ENCODE data around the gene DUSP8.
"Not testable (repeated sequence)": the region's sequence is repeated elsewhere in the genome, so short reads cannot be mapped to it uniquely, and the experiment has no call there.

DUSP8 gene

DNA sequence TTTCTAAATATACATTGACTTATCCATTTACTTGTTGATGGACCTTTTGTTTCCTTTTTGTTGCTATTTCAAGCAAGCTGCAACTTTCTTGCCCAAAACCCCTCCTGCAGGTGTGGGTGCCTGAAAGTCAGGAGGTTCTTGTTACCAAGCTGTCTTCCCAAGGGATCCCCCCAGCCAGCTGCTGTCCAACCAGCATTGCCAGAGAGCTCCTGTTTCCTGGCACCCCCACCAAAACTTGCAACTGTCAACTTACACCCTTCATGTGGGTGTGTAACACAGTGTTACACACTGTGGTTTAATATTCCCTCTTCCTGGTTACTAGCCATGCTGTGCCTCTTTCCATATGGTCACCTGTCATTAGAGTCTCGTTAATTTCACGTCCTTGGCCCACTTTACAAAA lies 14.6 kb upstream of the DUSP8 start:
- Histone ChIP-seq H3K9me3 (ENCODE audit: insufficient read depth, low read depth, low read length) (no peaks in the 10 kb centered on the region), H3K36me3 (ENCODE audit: insufficient read depth, low read length) (no peaks in the 10 kb centered on the region), H3K4me1 (ENCODE audit: insufficient read depth, low read length) (no peaks in the 10 kb centered on the region), H3K27me3 (ENCODE audit: insufficient read depth, low read length) (peaks cover 5% of the 10 kb centered on the region; the same call in 1 of the 2 replicates), H3K27ac (ENCODE audit: low read depth, low read length) (no peak overlapping the region), H3K9ac (ENCODE audit: low read depth, low read length) (no peak overlapping the region), H3K4me3 (ENCODE audit: low read length) (no peak overlapping the region)
- WGBS, result 92% methylated on average over 2 of the region's 2 CpGs

DNA sequence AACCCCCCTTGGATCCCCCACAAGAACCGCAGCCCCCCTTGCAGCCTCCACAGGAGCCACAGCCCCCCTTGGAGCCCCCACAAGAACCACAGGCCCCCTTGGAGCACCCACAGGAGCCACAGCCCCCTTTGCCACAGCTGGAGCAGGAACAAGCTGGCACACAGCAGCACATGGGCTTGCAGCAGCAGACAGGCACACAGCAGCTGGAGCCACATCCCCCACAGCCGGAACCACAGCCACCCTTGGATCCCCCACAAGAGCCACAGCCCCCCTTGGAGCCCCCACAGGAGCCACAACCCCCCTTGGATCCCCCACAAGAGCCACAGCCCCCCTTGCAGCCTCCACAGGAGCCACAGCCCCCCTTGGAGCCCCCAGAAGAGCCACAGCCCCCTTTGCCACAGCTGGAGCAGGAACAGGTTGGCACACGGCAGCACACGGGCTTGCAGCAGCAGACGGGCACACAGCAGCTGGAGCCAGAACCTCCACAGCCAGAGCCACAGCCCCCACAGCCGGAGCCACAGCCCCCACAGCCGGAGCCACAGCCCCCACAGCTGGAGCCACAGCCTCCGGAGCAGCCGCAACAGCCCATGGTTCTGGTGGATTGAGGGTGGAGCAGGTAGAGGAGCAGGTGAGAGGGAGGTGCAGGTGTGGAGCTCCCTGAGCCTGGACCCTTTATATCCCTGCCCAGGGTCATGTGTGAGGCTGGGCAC lies 12.7 kb upstream of the DUSP8 start, which contains the start of gene KRTAP5-1:
Gene KRTAP5-1 (minus strand): TSS at position 623 of the 710 bp plus-strand sequence. CDS start 34 bp downstream, at position 589.
- 83% methylated on average over 8 of the region's 9 CpGs for WGBS
- H3K4me3 ChIP-seq (ENCODE audit: low read length); H3K9ac ChIP-seq (ENCODE audit: low read depth, low read length); H3K4me1 ChIP-seq (ENCODE audit: insufficient read depth, low read length); H3K36me3 ChIP-seq (ENCODE audit: insufficient read depth, low read length); H3K27ac ChIP-seq (ENCODE audit: low read depth, low read length); H3K27me3 ChIP-seq (ENCODE audit: insufficient read depth, low read length); H3K9me3 ChIP-seq (ENCODE audit: insufficient read depth, low read depth, low read length): not testable (repeated sequence)

DNA sequence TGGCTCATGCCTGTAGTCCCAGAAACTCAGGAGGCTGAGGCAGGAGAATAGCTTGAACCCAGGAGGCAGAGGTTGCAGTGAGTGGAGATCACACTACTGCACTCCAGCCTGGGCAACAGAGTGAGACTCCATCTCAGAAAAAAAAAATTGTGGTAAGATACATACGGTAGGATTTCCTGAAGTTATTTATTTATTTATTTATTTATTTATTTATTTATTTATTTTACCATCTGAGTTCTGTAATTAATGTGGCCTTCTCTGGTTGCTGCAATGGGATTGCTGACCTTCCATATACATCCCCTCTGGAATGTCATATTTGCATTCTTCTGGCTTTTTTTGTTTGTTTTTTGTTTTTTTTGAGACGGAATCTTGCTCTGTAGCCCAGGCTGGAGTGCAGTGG lies 10.8 kb upstream of the DUSP8 start:
- not testable (repeated sequence) for H3K27me3 ChIP-seq (ENCODE audit: insufficient read depth, low read length); H3K4me1 ChIP-seq (ENCODE audit: insufficient read depth, low read length); H3K9ac ChIP-seq (ENCODE audit: low read depth, low read length); H3K9me3 ChIP-seq (ENCODE audit: insufficient read depth, low read depth, low read length); H3K36me3 ChIP-seq (ENCODE audit: insufficient read depth, low read length); H3K4me3 ChIP-seq (ENCODE audit: low read length); H3K27ac ChIP-seq (ENCODE audit: low read depth, low read length)
- 92% methylated on average over 1 of the region's 2 CpGs for WGBS

DNA sequence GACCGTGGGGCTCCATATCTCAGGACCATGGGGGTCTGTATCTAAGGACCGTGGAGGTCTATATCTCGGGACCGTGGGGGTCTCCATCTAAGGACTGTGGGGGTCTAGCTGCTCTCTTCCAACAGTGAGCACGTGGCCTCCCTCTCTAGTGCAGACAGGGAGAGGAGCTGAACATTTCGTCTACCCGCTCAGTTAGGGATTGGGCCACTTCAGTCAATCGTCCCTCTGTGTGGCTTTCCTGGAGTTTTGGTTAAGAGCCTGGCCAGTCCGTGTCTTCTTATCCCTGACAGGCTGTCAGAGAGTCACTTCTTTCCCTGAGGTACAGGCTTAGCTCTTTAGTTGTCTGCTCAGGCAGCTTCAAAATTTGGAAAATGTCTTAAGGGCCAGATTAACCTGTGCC lies 9.9 kb upstream of the DUSP8 start:
- H3K27me3 ChIP-seq (ENCODE audit: insufficient read depth, low read length), result 0 out of 2 replicates have a peak, but pooled peaks cover under 1% of the 10 kb centered on the region

GRCh38 chr11:1576825-1577224 lies 4.8 kb upstream of the DUSP8 start:
- Histone ChIP-seq H3K9ac (ENCODE audit: low read depth, low read length) (no peak overlapping the region), H3K27ac (ENCODE audit: low read depth, low read length) (no peak overlapping the region), H3K4me3 (ENCODE audit: low read length) (no peak overlapping the region), H3K4me1 (ENCODE audit: insufficient read depth, low read length) (no peaks in the 10 kb centered on the region; the same call in 1 of the 2 replicates), H3K9me3 (ENCODE audit: insufficient read depth, low read depth, low read length) (no peaks in the 10 kb centered on the region), H3K36me3 (ENCODE audit: insufficient read depth, low read length) (no peaks in the 10 kb centered on the region), H3K27me3 (ENCODE audit: insufficient read depth, low read length) (peaks cover 42% of the 10 kb centered on the region)
- WGBS, result 87% methylated on average over 6 of the region's 6 CpGs

More for the DNA sequence above, 9.9 kb upstream of the DUSP8 start:
- no peaks in the 10 kb centered on the region for H3K9me3 ChIP-seq (ENCODE audit: insufficient read depth, low read depth, low read length)
- H3K36me3 ChIP-seq (ENCODE audit: insufficient read depth, low read length), result no peaks in the 10 kb centered on the region
- WGBS, result 90% methylated on average over 9 of the region's 9 CpGs
- no peak overlapping the region for H3K27ac ChIP-seq (ENCODE audit: low read depth, low read length)
- no peak overlapping the region for H3K9ac ChIP-seq (ENCODE audit: low read depth, low read length)
- no peak overlapping the region for H3K4me3 ChIP-seq (ENCODE audit: low read length)
- no peaks in the 10 kb centered on the region for H3K4me1 ChIP-seq (ENCODE audit: insufficient read depth, low read length)

DNA sequence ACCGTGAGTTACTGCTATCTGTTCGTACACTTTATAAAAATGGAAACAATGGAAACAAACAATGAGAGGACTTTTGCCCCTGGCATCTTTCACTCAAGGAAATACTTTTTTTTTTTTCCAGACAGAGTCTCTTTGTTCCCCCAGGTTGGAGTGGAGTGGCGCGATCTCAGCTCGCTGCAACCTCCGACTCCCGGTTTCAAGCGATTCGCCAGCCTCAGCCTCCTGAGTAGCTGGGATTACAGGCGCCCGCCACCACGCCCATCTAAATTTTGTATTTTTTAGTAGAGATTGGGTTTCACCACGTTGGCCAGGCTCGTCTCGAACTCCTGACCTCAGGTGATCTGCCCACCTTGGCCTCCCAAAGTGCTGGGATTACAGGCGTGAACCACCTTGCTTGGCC lies 3.7 kb upstream of the DUSP8 start:
- WGBS, result 93% methylated on average over 16 of the region's 16 CpGs
- not testable (repeated sequence) for H3K9ac ChIP-seq (ENCODE audit: low read depth, low read length); H3K27ac ChIP-seq (ENCODE audit: low read depth, low read length); H3K4me1 ChIP-seq (ENCODE audit: insufficient read depth, low read length); H3K36me3 ChIP-seq (ENCODE audit: insufficient read depth, low read length); H3K4me3 ChIP-seq (ENCODE audit: low read length); H3K9me3 ChIP-seq (ENCODE audit: insufficient read depth, low read depth, low read length)
- peaks cover 51% of the 10 kb centered on the region for H3K27me3 ChIP-seq (ENCODE audit: insufficient read depth, low read length)

- no peak overlapping the region for H3K27ac ChIP-seq (ENCODE audit: low read depth, low read length)
Observed at GRCh38 chr11:1574933-1575242, 2.8 kb upstream of the DUSP8 start.

GRCh38 chr11:1574238-1574932 lies 2.3 kb upstream of the DUSP8 start:
- peak overlapping the region; percentile 48 for H3K4me3 ChIP-seq (ENCODE audit: low read length)
- no peaks in the 10 kb centered on the region; the same call in 1 of the 2 replicates for H3K4me1 ChIP-seq (ENCODE audit: insufficient read depth, low read length)
- WGBS, result under 1% methylated on average over 64 of the region's 64 CpGs
- H3K27me3 ChIP-seq (ENCODE audit: insufficient read depth, low read length), result peaks cover 64% of the 10 kb centered on the region
- H3K9ac ChIP-seq (ENCODE audit: low read depth, low read length), result no peak overlapping the region
- H3K27ac ChIP-seq (ENCODE audit: low read depth, low read length), result no peak overlapping the region
- no peaks in the 10 kb centered on the region for H3K9me3 ChIP-seq (ENCODE audit: insufficient read depth, low read depth, low read length)
- no peaks in the 10 kb centered on the region for H3K36me3 ChIP-seq (ENCODE audit: insufficient read depth, low read length)

More at GRCh38 chr11:1574933-1575242, 2.8 kb upstream of the DUSP8 start:
- no peaks in the 10 kb centered on the region; the same call in 1 of the 2 replicates for H3K4me1 ChIP-seq (ENCODE audit: insufficient read depth, low read length)
- no peaks in the 10 kb centered on the region for H3K36me3 ChIP-seq (ENCODE audit: insufficient read depth, low read length)
- peaks cover 59% of the 10 kb centered on the region for H3K27me3 ChIP-seq (ENCODE audit: insufficient read depth, low read length)
- H3K9ac ChIP-seq (ENCODE audit: low read depth, low read length), result no peak overlapping the region
- 41% methylated on average over 7 of the region's 7 CpGs for WGBS
- H3K9me3 ChIP-seq (ENCODE audit: insufficient read depth, low read depth, low read length), result no peaks in the 10 kb centered on the region
- no peak overlapping the region for H3K4me3 ChIP-seq (ENCODE audit: low read length)

DNA sequence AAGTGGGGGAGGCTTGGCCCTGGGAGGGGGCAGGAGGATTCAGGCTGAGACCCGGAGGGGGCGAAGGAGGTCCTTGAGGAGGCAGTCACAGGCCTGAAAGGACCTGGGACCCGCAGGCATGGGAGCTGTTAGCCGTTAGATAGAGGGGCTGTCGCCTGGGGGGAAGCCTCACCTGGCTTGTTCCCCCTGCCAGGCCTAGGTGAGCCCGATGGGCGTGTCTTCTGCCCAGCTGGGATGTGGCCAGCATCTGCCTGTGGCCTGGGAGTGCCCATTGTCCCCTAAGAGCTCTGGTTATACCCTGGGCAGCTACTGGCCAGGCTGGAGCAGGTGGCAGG lies 1.8 kb upstream of the DUSP8 start:
- H3K27ac ChIP-seq (ENCODE audit: low read depth, low read length), result no peak overlapping the region
- WGBS, result 4% methylated on average over 7 of the region's 7 CpGs

GRCh38 chr11:1573077-1573902 lies 1.2 kb upstream of the DUSP8 start:
- H3K36me3 ChIP-seq (ENCODE audit: insufficient read depth, low read length), result no peaks in the 10 kb centered on the region
- H3K4me3 ChIP-seq (ENCODE audit: low read length), result peak overlapping the region; percentile 48; the same call in 1 of the 2 replicates
- H3K9ac ChIP-seq (ENCODE audit: low read depth, low read length), result no peak overlapping the region
- no peak overlapping the region for H3K27ac ChIP-seq (ENCODE audit: low read depth, low read length)
- peaks cover 74% of the 10 kb centered on the region for H3K27me3 ChIP-seq (ENCODE audit: insufficient read depth, low read length)
- 11% methylated on average over 35 of the region's 37 CpGs for WGBS
- no peaks in the 10 kb centered on the region for H3K9me3 ChIP-seq (ENCODE audit: insufficient read depth, low read depth, low read length)
- H3K4me1 ChIP-seq (ENCODE audit: insufficient read depth, low read length), result peaks cover 6% of the 10 kb centered on the region; the same call in 1 of the 2 replicates

More for the DNA sequence above, 1.8 kb upstream of the DUSP8 start:
- H3K27me3 ChIP-seq (ENCODE audit: insufficient read depth, low read length), result peaks cover 69% of the 10 kb centered on the region
- no peak overlapping the region for H3K9ac ChIP-seq (ENCODE audit: low read depth, low read length)
- no peaks in the 10 kb centered on the region for H3K9me3 ChIP-seq (ENCODE audit: insufficient read depth, low read depth, low read length)
- no peaks in the 10 kb centered on the region for H3K36me3 ChIP-seq (ENCODE audit: insufficient read depth, low read length)
- H3K4me1 ChIP-seq (ENCODE audit: insufficient read depth, low read length), result peaks cover under 1% of the 10 kb centered on the region; the same call in 1 of the 2 replicates
- H3K4me3 ChIP-seq (ENCODE audit: low read length), result peak overlapping the region; percentile 48

GRCh38 chr11:1571760-1572196 lies 293 bp downstream of the DUSP8 start:
- under 1% methylated on average over 91 of the region's 91 CpGs for WGBS
- no peaks in the 10 kb centered on the region for H3K36me3 ChIP-seq (ENCODE audit: insufficient read depth, low read length)
- no peak overlapping the region for H3K9ac ChIP-seq (ENCODE audit: low read depth, low read length)
- peak overlapping the region; percentile 51 for H3K4me3 ChIP-seq (ENCODE audit: low read length)
- peaks cover 6% of the 10 kb centered on the region; the same call in 1 of the 2 replicates for H3K4me1 ChIP-seq (ENCODE audit: insufficient read depth, low read length)
- H3K9me3 ChIP-seq (ENCODE audit: insufficient read depth, low read depth, low read length), result no peaks in the 10 kb centered on the region
- H3K27me3 ChIP-seq (ENCODE audit: insufficient read depth, low read length), result peaks cover 71% of the 10 kb centered on the region
- H3K27ac ChIP-seq (ENCODE audit: low read depth, low read length), result no peak overlapping the region

All from HUES64 (cell line).